NCI-H128 (cell line): ENCODE measurements around the gene RPS6KA2.

Experiments
- DNase-seq: peaks from one replicate; lab custom pipeline; 2025; ENCODE audit not compliant: unreplicated experiment; lab: John Stamatoyannopoulos, UW

RPS6KA2 gene

GRCh38 chr6:166489301-166490155 is 137.5 kb downstream of the RPS6KA2 start:
- DNase-seq = no peak

GRCh38 chr6:166488701-166489100 is 138.3 kb downstream of the RPS6KA2 start:
- no peak for DNase-seq

- no peak for DNase-seq
These were observed 138.9 kb downstream of the RPS6KA2 start for GRCh38 chr6:166488076-166488685.

- no peak for DNase-seq
These were observed 139.9 kb downstream of the RPS6KA2 start for GRCh38 chr6:166487148-166487547.

- no peak for DNase-seq
These were observed 140.5 kb downstream of the RPS6KA2 start for GRCh38 chr6:166486536-166486880.

DNA sequence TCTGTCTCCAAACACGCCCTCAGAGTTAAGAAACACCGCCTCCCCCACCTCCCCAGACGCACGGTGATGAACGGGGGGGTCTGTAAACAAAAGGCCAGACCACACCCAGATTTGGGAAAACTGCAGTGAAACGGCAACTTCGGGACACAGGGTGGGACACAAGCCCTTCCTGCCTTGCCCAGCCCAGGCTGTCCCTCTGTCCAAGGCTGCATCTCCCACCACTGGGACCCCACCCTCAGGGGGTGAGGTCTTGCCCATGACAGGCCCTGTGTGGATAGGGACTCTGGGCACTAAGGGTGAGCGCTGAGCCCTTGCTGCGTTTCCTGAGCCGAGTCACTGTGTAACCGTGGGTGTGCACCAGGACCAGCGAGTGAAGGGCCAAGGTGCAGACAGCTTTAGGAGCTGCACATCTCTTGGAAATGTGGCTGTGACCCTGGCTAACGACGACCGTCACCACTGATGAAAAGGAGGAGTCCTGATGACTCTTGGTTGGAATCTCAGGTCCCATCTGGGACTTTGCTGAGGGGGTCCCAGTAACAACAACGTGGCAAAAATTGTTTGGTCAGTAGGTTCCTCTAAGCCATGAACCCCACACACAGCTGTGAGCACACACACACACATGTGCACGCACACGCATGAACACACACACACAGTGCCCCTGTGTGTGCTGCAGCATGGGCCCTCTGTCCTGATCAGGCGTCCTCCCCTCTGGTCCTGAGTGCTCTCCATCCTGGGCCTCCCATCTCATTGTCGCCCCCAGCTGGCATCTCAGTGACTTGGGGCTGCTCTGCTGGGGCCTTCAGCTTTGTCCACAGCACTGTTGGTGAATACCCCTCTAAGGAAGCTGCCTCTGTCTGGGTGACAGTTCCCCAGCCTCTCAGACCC is 141.2 kb downstream of the RPS6KA2 start:
- DNase-seq = no peak

DNA sequence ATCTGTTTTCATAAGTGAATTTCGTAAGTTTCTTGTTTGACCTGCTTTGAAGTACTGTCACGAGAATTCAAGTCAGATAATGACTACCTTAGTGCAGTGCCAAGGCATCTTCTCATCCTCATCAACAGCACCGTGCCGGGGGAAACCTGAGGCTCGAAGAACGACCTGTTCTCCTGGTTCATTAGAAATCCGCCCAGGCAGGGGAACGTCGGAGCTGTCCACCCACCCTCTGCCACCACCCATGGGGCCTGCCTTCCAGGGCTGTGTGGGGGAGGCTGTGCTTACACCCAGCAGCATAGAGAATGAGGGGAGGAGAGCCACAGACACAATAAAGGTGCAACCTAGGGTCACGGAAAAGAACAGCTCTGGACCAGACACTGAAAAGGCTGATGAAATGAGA is 142.2 kb downstream of the RPS6KA2 start:
- no peak for DNase-seq

DNA sequence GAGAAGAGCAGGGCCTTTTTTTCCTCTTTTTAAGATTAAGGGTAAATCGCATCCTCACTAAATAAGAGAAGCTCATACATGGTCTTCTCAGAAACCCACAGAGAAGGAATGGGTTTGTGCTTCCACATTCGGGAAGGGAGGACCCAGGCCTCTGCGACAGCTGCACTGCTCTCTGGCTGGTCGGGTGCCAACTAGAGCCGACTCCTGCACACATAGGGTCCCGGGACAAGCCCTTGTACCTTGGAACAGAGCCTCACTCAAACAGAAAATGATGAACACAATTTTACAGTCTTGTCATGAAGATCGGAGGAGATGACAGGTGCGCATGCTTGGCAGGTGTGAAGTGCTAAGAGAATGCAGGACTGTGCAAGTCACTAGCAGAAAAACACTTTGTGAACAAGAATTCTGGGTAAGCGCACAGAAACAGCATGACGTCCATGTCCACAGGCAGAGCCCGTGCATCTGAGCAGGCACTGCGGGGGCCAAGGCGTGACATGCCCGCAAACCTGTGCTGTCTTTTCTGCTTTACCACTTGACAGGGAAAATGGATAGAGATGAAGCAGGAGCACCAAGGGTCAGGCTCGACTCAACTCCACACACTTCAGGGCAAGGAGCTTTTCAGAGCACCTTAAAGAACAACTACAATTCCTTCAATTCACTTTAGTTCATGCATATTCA is 143.3 kb downstream of the RPS6KA2 start:
- no peak for DNase-seq

DNA sequence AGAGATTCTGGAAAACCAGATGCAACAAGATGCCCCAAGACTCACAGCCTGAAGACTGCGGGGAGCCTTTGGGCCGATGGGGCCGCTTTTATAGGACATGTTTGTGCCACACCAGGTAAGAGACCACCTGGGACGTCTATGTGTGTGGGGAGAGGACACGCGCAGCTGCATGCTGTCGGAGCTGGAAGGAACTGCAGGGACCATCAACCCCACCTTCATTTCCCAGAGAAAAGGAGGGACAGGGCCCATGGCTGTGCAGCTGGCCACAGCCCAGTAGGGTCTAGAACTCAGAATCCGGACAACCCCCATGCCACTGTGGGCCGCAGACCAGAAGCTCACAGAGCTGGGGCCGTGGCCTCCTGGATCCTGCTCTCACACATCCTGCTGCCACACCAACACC is 144.0 kb downstream of the RPS6KA2 start:
- DNase-seq = no peak

- no peak for DNase-seq
These were observed 148.1 kb downstream of the RPS6KA2 start for GRCh38 chr6:166478782-166479592.

DNA sequence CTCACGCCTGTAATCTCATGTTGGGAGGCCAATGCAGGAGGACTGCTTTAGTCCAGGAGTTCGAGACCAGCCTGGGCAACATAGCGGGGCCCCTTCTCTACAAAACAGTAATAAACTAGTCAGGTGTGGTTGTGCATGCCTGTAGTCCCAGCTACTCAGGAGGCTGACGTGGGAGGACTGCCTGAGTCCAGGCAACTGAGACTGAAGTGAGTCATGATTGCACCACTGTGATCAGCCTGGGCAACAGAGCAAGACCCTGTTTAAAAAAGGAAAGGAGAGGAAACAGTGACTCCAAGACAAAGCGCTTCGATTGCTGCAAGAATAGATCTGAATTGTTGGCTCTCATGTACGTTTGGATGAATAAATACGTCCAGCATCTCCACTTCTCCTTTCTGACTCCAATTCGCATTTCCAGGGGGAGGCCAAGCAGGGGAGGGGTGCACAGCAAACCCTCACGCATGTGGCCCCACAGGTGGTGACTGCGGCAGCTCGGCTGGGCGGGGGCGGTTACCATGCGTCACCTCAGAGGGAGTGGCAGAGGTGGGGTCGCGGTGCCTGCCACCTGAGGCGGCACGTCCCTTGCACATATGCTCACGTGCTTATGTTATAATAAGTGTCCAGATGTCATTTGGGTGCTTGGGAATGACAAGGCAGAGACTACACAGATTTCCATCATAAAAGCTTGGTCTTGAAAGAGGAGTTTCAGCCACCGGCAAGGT is 149.2 kb downstream of the RPS6KA2 start:
- no peak for DNase-seq

DNA sequence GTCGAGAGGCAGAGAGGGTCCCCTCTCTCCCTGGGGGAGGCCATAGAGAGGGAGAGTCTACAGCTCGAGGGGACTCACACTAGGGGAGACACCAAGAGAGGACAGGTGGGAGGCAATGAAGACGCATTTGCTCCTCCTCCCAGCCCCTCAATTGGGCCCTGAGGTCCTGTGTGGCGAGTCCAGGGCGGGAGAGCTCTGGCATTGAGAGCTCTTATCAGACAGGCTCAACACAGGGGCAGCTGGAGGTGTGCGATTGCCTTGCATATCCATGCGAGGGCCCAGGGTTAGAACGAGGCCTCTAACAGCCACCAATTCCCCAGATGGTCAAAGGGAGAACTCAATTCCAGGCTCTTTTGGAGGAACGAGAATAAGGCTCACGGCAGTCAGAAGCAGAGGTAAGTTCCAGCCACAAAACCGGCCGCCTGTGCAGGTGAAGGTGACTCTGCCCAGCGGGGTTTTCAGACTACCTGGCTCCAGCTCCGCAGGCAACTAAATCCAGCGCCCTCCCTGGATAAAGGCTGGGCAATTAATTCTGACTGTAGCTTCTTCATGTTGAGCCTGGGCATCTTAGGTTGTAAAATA is 150.3 kb downstream of the RPS6KA2 start:
- no peak for DNase-seq

GRCh38 chr6:166476061-166476591 is 150.9 kb downstream of the RPS6KA2 start:
- no peak for DNase-seq

DNA sequence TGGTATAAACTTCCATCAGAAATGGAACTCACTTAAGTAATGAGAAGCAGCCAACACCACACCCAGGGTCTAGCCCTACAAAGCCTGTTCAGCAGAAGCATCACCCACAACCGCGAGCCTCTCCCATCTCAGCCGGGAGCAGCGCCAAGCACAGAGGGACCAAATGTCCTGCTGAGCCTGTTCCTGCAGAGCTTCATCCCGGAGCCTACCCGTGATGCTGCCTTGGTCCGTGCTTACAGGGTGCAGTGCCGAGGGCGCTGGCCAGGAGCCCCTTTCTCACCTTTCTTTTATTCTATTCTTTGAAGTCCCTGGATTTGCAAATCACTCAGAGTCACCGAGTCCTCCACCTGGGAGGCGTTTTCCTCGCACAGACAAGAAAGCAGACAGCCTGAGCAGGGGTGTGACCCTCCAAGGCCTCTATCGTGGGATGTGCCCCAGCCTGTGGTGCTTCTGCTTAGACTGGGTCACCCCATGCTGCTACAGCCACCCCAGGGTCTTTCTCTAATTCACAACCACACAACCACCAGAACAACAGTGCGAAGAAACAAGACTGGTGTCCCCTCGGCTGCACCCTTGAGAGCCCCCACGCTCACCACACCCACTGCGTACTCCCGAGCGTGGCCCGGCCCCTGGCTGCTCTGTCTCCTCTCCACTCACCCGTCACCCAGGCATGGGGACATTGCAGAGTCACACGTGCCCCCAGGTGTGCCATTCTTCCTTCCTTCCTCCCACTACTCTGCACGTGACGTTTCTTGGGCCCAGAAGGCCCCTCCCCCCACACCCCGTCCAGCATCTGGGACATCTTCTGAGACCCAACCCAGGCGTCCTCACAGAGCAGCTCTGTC is 152.1 kb downstream of the RPS6KA2 start:
- no peak for DNase-seq

- no peak for DNase-seq
These were observed 153.0 kb downstream of the RPS6KA2 start for GRCh38 chr6:166473886-166474571.

DNA sequence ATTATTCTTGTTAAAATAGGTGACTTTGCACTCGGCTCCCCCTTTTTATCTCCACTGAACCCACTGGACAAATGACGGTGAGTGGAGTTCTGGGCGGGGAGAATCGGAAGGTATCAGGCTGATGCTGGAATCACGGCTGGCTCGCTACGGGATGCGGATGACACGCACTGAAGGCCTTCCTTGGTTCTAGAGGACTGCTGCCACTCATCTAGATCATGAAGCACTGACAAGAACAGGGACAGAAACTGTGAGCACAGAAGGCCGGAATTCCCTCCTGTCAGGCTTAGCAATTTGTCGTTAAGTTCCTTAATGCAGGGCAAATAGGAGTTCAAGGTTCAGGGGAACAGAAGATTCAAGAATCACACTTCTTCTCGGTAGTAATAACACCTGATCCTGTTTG is 154.4 kb downstream of the RPS6KA2 start:
- DNase-seq = no peak

DNA sequence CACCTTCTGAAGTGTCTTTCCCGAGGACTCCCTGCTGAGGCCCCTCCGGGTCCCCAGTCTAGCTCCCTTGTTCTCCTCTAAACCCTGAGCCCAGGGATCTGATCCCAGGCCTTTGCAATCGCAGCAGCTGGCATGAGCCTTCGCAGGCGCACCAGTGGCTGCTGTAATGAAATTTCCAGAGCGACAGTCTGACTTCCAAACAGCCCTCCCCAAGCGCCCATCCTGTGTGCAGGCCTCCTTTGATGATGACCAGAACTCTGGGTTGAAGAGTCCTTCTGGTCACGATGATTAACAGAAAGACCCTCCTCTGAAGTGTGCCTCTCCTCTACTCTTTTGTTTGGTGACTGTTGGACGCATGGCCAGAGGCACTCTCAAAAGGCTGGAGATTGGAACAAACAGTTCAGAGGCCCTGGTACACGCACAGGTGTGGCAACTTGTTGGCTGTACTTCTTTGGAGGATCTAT is 155.2 kb downstream of the RPS6KA2 start:
- no peak for DNase-seq
